K562 (cell line): Measurements from ENCODE around the gene ZNF10. TPM values are rescaled to one million over a fixed set of nuclear protein-coding genes. Genes with fewer than 3 reads are reported as not detected.

Experiments
- ATF1 ChIP-seq, 2 experiments: fragments of 450-650 bp in 1 of 2; IDR thresholded peaks; 2 replicates each; pipeline ENCODE4 v1.6.1; 2016; ENCODE audit warnings: missing compliant biosample characterization in 1 of 2, missing genetic modification characterization in 1 of 2
- CBX8 ChIP-seq: fragments of 200-600 bp; sonication (generic); IDR thresholded peaks from 2 replicates; pipeline ENCODE4 v1.6.1; 2012; ENCODE audit warnings: borderline replicate concordance, mixed run types, low read depth, mild to moderate bottlenecking, moderate library complexity, mixed read lengths, low read length, control low read depth, inconsistent platforms; ENCODE audit not compliant: poor library complexity, severe bottlenecking; ENCODE audit errors: extremely low read depth
- DLX4 ChIP-seq: fragments of 250-450 bp; sonication (Bioruptor Pico); IDR thresholded peaks from 2 replicates; pipeline ENCODE4 v1.6.1; 2021; ENCODE audit warnings: mild to moderate bottlenecking
- ETS1 ChIP-seq: conservative IDR thresholded peaks from 2 replicates; pipeline ENCODE4 v1.6.1; 2011; ENCODE audit warnings: low read depth, mild to moderate bottlenecking, low read length; ENCODE audit not compliant: control insufficient read depth
- EZH2 ChIP-seq: IDR thresholded peaks from 2 replicates; pipeline ENCODE4 v1.6.1; 2012; ENCODE audit warnings: low read depth, mild to moderate bottlenecking, inconsistent platforms, low read length, borderline replicate concordance
- FOXA1 ChIP-seq: fragments of 450-650 bp; IDR thresholded peaks from 2 replicates; pipeline ENCODE4 v1.6.1; 2016; ENCODE audit warnings: mild to moderate bottlenecking, borderline replicate concordance
- HBP1 ChIP-seq: fragments of 450-650 bp; formaldehyde crosslinking; IDR thresholded peaks from 2 replicates; pipeline ENCODE4 v1.4.0; 2022; ENCODE audit warnings: missing genetic modification characterization
- MEIS2 ChIP-seq: fragments of 450-650 bp; IDR thresholded peaks from 2 replicates; pipeline ENCODE4 v1.6.1; 2014; ENCODE audit warnings: mild to moderate bottlenecking; ENCODE audit not compliant: partially characterized antibody
- MLLT1 ChIP-seq, 2 experiments: fragments of 450-650 bp; IDR thresholded peaks; 2 replicates each; pipeline ENCODE4 v1.6.1; 2016
- MXD1 ChIP-seq: fragments of 250-450 bp; sonication (Bioruptor Pico); IDR thresholded peaks from 2 replicates; pipeline ENCODE4 v1.8.0; 2021; ENCODE audit warnings: borderline replicate concordance, mild to moderate bottlenecking, moderate library complexity; ENCODE audit not compliant: poor library complexity, severe bottlenecking
- NFE2 ChIP-seq: IDR thresholded peaks from 2 replicates; pipeline ENCODE4 v1.6.1; 2014; ENCODE audit warnings: antibody characterized with exemption, low read depth
- NR2C2 ChIP-seq, 2 experiments: fragments of 200-800 bp in 1 of 2; sonication (Bioruptor generic) in 1 of 2; sonication (generic) in 1 of 2; formaldehyde crosslinking in 1 of 2; IDR thresholded peaks; 2 replicates each; pipeline versions ENCODE4 v1.6.1 to v1.8.0; 2016 to 2022; ENCODE audit warnings: mild to moderate bottlenecking in 1 of 2, missing compliant biosample characterization in 1 of 2, missing genetic modification characterization in 1 of 2, missing genetic modification reagents in 1 of 2
- POLR3G ChIP-seq: IDR thresholded peaks from 2 replicates; pipeline ENCODE4 v1.6.1; 2011; ENCODE audit not compliant: insufficient read length, insufficient replicate concordance; ENCODE audit errors: extremely low read depth
- SMAD3 ChIP-seq: fragments of 450-650 bp; formaldehyde crosslinking; conservative IDR thresholded peaks from 2 replicates; pipeline ENCODE4 v1.4.0; 2020; ENCODE audit warnings: mild to moderate bottlenecking
- SNIP1 ChIP-seq: fragments of 450-650 bp; IDR thresholded peaks from 2 replicates; pipeline ENCODE4 v1.7.1; 2017; ENCODE audit warnings: low read depth, mild to moderate bottlenecking
- SRSF9 ChIP-seq: fragments of 200-400 bp; formaldehyde crosslinking; IDR thresholded peaks from 2 replicates; pipeline ENCODE4 v1.6.1; 2017; ENCODE audit warnings: low read depth, low read length, borderline replicate concordance
- TEAD2 ChIP-seq: fragments of 450-650 bp; IDR thresholded peaks from 2 replicates; pipeline ENCODE4 v1.6.1; 2016; ENCODE audit warnings: missing genetic modification characterization, control low read depth, missing compliant biosample characterization
- TFAM ChIP-seq: fragments of 250-450 bp; sonication (Bioruptor Pico); conservative IDR thresholded peaks from 2 replicates; pipeline ENCODE4 v1.5.0; 2021; ENCODE audit warnings: mild to moderate bottlenecking, moderate library complexity
- TGIF2 ChIP-seq: sonication (generic); formaldehyde crosslinking; IDR thresholded peaks from 2 replicates; pipeline ENCODE4 v1.8.1; 2022; ENCODE audit warnings: mild to moderate bottlenecking, missing genetic modification reagents, moderate library complexity
- ZC3H4 ChIP-seq: sonication (generic); formaldehyde crosslinking; IDR thresholded peaks from 2 replicates; pipeline ENCODE4 v1.9.0; 2021; ENCODE audit warnings: missing genetic modification reagents, borderline replicate concordance
- ZNF445 ChIP-seq: fragments of 250-450 bp; sonication (Bioruptor Pico); IDR thresholded peaks from 2 replicates; pipeline ENCODE4 v1.4.0; 2020; ENCODE audit warnings: low read depth, mild to moderate bottlenecking, moderate library complexity
- polyA plus RNA-seq, 8 experiments: library from polyadenylated mRNA; depleted of rRNA in 4 of 8; stranded (reverse) in 5 of 8; unstranded in 3 of 8; fragments of >200 nt; fragmentation: Nextera tagmentation in 2 of 8; fragmentation: Illumina TruSeq in 1 of 8; extraction: Ambion mirVana in 2 of 8; extraction: Trizol in 1 of 8; gene quantifications; 2 replicates each; pipeline versions ENCODE4 v1.2.1 to v1.2.3, GENCODE V29; 2011 to 2014; ENCODE audit warnings: inconsistent platforms in 1 of 8, missing spikeins in 1 of 8
- total RNA-seq, 7 experiments: library from RNA; depleted of rRNA in 6 of 7; stranded (reverse); fragments of >200 nt in 6 of 7; fragmentation: Illumina TruSeq in 2 of 7; extraction: Trizol in 2 of 7; gene quantifications; 2 replicates each; pipeline versions ENCODE4 v1.2.1 to v1.2.3, GENCODE V29; 2011 to 2021; ENCODE audit warnings: low replicate concordance in 1 of 7

ZNF10 gene
- total and polyA plus RNA-seq, 9 of the 15 experiments (the other 6 are each of a cell fraction or from before 2014, with no cell fraction given) = 3.5 to 5.8 (median 4.9) TPM

GRCh38 chr12:133130038-133130807 lies at the start of gene ZNF10, which contains the start of gene ZNF891 (continued):
- TF ChIP-seq MXD1 (CRISPR knock-in tag) = no peak
- TF ChIP-seq FOXA1 = no peak
- TF ChIP-seq MEIS2 = peak; percentile 73
- TF ChIP-seq SMAD3 (CRISPR knock-in tag) = no peak
- no peak for TF ChIP-seq NR2C2 (CRISPR knock-in tag; IDR thresholded peaks at IDR 0.05)
- peak; percentile 89 for TF ChIP-seq NR2C2 (tag; IDR thresholded peaks at IDR 0.05)
- no peak for TF ChIP-seq POLR3G
- no peak for TF ChIP-seq ZNF445 (CRISPR knock-in tag)
- no peak for TF ChIP-seq TFAM (CRISPR knock-in tag)
- TF ChIP-seq MLLT1 (IDR thresholded peaks at IDR 0.05) = peak; percentile 31 to 46; a peak in 1 of 4 replicates
- TF ChIP-seq ZC3H4 (CRISPR knock-in tag) = no peak
- TF ChIP-seq TEAD2 (tag) = no peak
- TF ChIP-seq SRSF9 = no peak
- no peak for TF ChIP-seq DLX4 (CRISPR knock-in tag)
- TF ChIP-seq ATF1 (CRISPR knock-in tag; IDR thresholded peaks at IDR 0.05) = peak; percentile 72
- peak; percentile 99 for TF ChIP-seq ATF1 (tag; IDR thresholded peaks at IDR 0.05)
- TF ChIP-seq TGIF2 (CRISPR knock-in tag) = no peak
- TF ChIP-seq HBP1 (CRISPR knock-in tag) = no peak
- TF ChIP-seq NFE2 = 0 out of 2 replicates have a peak, but pooled peaks have one; percentile 1
- TF ChIP-seq CBX8 = no peak
- TF ChIP-seq EZH2 = no peak
- peak; percentile 93 for TF ChIP-seq ETS1
- TF ChIP-seq SNIP1 = no peak
